K562 (cell line): ENCODE results near the gene PRCC. TPM values are rescaled to one million over a fixed set of nuclear protein-coding genes. Genes with fewer than 3 reads are reported as not detected.
A peak's percentile ranks its signal among the peaks of the same experiment; 100 is the strongest.

Experiments
- CBFA2T2 ChIP-seq: fragments of 450-650 bp; conservative IDR thresholded peaks from 2 replicates; pipeline ENCODE4 v1.6.1; 2017; ENCODE audit warnings: mild to moderate bottlenecking
- ELF4 ChIP-seq: fragments of 450-650 bp; formaldehyde crosslinking; IDR thresholded peaks from 2 replicates; pipeline ENCODE4 v1.4.0; 2022; ENCODE audit warnings: missing genetic modification characterization
- EP400 ChIP-seq: fragments of 450-650 bp; IDR thresholded peaks from 2 replicates; pipeline ENCODE4 v1.6.1; 2017; ENCODE audit warnings: antibody characterized with exemption, mild to moderate bottlenecking, moderate library complexity
- ETS2 ChIP-seq: IDR thresholded peaks from 2 replicates; pipeline ENCODE4 v1.6.1; 2016; ENCODE audit warnings: borderline replicate concordance, missing genetic modification characterization, mild to moderate bottlenecking, moderate library complexity, missing compliant biosample characterization; ENCODE audit not compliant: poor library complexity, severe bottlenecking
- MEF2A ChIP-seq: IDR thresholded peaks from 2 replicates; pipeline ENCODE4 v1.6.1; 2011; ENCODE audit warnings: low read depth, mild to moderate bottlenecking, low read length, moderate library complexity; ENCODE audit not compliant: control insufficient read depth
- MEIS2 ChIP-seq: fragments of 450-650 bp; IDR thresholded peaks from 2 replicates; pipeline ENCODE4 v1.6.1; 2014; ENCODE audit warnings: mild to moderate bottlenecking; ENCODE audit not compliant: partially characterized antibody
- NR2F6 ChIP-seq: fragments of 450-650 bp; formaldehyde crosslinking; IDR thresholded peaks from 2 replicates; pipeline ENCODE4 v1.4.0; 2020; ENCODE audit warnings: mild to moderate bottlenecking
- PTBP1 ChIP-seq: fragments of 200-400 bp; formaldehyde crosslinking; IDR thresholded peaks from 2 replicates; pipeline ENCODE4 v1.6.1; 2017; ENCODE audit warnings: low read depth, low read length
- SMARCE1 ChIP-seq: fragments of 450-650 bp; IDR thresholded peaks from 2 replicates; pipeline ENCODE4 v1.7.1; 2016; ENCODE audit warnings: mild to moderate bottlenecking
- ZNF3 ChIP-seq: fragments of 250-450 bp; sonication (Bioruptor Pico); IDR thresholded peaks from 2 replicates; pipeline ENCODE4 v1.5.0; 2021; ENCODE audit warnings: mild to moderate bottlenecking, moderate library complexity
- ZNF561 ChIP-seq: fragments of 450-650 bp; formaldehyde crosslinking; conservative IDR thresholded peaks from 2 replicates; pipeline ENCODE4 v1.4.0; 2020; ENCODE audit warnings: mild to moderate bottlenecking, moderate library complexity
- polyA plus RNA-seq, 8 experiments: library from polyadenylated mRNA; depleted of rRNA in 4 of 8; stranded (reverse) in 5 of 8; unstranded in 3 of 8; fragments of >200 nt; fragmentation: Nextera tagmentation in 2 of 8; fragmentation: Illumina TruSeq in 1 of 8; extraction: Ambion mirVana in 2 of 8; extraction: Trizol in 1 of 8; gene quantifications; 2 replicates each; pipeline versions ENCODE4 v1.2.1 to v1.2.3, GENCODE V29; 2011 to 2014; ENCODE audit warnings: inconsistent platforms in 1 of 8, missing spikeins in 1 of 8
- total RNA-seq, 7 experiments: library from RNA; depleted of rRNA in 6 of 7; stranded (reverse); fragments of >200 nt in 6 of 7; fragmentation: Illumina TruSeq in 2 of 7; extraction: Trizol in 2 of 7; gene quantifications; 2 replicates each; pipeline versions ENCODE4 v1.2.1 to v1.2.3, GENCODE V29; 2011 to 2021; ENCODE audit warnings: low replicate concordance in 1 of 7
- TF ChIP-seq, protein P1 (sequence below): sonication (generic); formaldehyde crosslinking; IDR thresholded peaks from 2 replicates; pipeline ENCODE4 v1.8.1; 2023; ENCODE audit warnings: mild to moderate bottlenecking, missing genetic modification reagents
- TF ChIP-seq, protein P2 (sequence below): fragments of 250-450 bp; sonication (Bioruptor Pico); IDR thresholded peaks from 2 replicates; pipeline ENCODE4 v1.4.0; 2020; ENCODE audit warnings: mild to moderate bottlenecking, moderate library complexity
- TF ChIP-seq, protein P3 (sequence below): fragments of 450-650 bp; IDR thresholded peaks from 2 replicates; pipeline ENCODE4 v1.6.1; 2016; ENCODE audit warnings: mild to moderate bottlenecking
- TF ChIP-seq, protein P4 (sequence below): sonication (generic); formaldehyde crosslinking; IDR thresholded peaks from 2 replicates; pipeline ENCODE4 v1.8.0; 2023; ENCODE audit warnings: mild to moderate bottlenecking, missing genetic modification reagents
- TF ChIP-seq, protein P5 (sequence below): fragments of 450-650 bp; IDR thresholded peaks from 2 replicates; pipeline ENCODE4 v1.6.1; 2016; ENCODE audit warnings: antibody characterized with exemption
- TF ChIP-seq, protein P6 (sequence below): fragments of 250-450 bp; sonication (Bioruptor Pico); IDR thresholded peaks from 2 replicates; pipeline ENCODE4 v1.9.0; 2021; ENCODE audit warnings: mild to moderate bottlenecking, inconsistent platforms

Gene PRCC
- total and polyA plus RNA-seq, 9 of the 15 experiments (the other 6 are each of a cell fraction or from before 2014, with no cell fraction given) = 23.9 to 201 (median 41.1) TPM

DNA sequence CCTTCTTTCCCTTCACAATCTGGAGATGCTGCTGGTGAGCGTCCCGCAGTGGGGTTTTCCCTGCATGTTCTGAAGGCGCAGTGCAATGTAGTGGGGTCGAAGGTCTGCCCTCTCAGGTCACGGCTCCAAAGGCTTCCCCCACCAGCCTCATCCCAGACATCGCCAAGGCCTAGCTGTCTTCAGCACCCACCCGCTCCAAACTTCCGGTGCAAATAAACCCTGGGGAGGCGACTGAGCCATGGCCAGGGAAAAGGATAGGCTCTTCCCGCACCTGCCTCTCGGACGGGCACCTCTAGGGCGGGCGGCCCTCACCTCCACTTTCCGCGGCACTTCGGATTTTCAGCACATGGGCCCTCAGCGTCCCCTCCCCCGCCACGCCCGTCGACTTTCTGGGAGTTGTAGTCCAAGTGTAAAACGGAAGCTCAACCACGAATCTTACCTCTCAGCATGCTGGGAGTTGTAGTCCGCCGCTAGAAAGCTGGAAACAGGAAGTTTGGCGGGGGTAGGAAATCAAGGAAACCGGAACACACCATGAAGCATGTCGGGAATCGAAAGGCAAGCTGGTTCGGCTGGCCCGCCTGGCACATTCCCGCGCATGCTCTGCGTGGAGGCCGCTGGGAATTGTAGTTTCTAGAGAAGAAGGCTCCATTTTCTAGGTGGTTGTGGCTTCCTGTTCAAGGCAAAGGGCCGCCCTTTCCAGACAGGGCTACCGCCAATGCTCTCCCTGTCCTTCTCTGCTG, 26.4 kb upstream of the PRCC start, which contains the start of gene MRPL24 (continued):
- TF ChIP-seq, protein P1, sequence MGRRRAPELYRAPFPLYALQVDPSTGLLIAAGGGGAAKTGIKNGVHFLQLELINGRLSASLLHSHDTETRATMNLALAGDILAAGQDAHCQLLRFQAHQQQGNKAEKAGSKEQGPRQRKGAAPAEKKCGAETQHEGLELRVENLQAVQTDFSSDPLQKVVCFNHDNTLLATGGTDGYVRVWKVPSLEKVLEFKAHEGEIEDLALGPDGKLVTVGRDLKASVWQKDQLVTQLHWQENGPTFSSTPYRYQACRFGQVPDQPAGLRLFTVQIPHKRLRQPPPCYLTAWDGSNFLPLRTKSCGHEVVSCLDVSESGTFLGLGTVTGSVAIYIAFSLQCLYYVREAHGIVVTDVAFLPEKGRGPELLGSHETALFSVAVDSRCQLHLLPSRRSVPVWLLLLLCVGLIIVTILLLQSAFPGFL = no peak
- TF ChIP-seq, protein P2, sequence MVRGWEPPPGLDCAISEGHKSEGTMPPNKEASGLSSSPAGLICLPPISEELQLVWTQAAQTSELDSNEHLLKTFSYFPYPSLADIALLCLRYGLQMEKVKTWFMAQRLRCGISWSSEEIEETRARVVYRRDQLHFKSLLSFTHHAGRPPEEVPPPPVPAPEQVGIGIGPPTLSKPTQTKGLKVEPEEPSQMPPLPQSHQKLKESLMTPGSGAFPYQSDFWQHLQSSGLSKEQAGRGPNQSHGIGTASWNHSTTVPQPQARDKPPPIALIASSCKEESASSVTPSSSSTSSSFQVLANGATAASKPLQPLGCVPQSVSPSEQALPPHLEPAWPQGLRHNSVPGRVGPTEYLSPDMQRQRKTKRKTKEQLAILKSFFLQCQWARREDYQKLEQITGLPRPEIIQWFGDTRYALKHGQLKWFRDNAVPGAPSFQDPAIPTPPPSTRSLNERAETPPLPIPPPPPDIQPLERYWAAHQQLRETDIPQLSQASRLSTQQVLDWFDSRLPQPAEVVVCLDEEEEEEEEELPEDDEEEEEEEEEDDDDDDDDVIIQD (CRISPR knock-in tag) = no peak
- TF ChIP-seq EP400 = peak; percentile 98
- no peak for TF ChIP-seq MEF2A
- no peak for TF ChIP-seq ZNF561 (CRISPR knock-in tag)
- TF ChIP-seq, protein P3, sequence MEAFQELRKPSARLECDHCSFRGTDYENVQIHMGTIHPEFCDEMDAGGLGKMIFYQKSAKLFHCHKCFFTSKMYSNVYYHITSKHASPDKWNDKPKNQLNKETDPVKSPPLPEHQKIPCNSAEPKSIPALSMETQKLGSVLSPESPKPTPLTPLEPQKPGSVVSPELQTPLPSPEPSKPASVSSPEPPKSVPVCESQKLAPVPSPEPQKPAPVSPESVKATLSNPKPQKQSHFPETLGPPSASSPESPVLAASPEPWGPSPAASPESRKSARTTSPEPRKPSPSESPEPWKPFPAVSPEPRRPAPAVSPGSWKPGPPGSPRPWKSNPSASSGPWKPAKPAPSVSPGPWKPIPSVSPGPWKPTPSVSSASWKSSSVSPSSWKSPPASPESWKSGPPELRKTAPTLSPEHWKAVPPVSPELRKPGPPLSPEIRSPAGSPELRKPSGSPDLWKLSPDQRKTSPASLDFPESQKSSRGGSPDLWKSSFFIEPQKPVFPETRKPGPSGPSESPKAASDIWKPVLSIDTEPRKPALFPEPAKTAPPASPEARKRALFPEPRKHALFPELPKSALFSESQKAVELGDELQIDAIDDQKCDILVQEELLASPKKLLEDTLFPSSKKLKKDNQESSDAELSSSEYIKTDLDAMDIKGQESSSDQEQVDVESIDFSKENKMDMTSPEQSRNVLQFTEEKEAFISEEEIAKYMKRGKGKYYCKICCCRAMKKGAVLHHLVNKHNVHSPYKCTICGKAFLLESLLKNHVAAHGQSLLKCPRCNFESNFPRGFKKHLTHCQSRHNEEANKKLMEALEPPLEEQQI = no peak
- TF ChIP-seq, protein P4, sequence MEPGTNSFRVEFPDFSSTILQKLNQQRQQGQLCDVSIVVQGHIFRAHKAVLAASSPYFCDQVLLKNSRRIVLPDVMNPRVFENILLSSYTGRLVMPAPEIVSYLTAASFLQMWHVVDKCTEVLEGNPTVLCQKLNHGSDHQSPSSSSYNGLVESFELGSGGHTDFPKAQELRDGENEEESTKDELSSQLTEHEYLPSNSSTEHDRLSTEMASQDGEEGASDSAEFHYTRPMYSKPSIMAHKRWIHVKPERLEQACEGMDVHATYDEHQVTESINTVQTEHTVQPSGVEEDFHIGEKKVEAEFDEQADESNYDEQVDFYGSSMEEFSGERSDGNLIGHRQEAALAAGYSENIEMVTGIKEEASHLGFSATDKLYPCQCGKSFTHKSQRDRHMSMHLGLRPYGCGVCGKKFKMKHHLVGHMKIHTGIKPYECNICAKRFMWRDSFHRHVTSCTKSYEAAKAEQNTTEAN = no peak
- peak; percentile 94 for TF ChIP-seq ELF4 (CRISPR knock-in tag)
- no peak for TF ChIP-seq ZNF3 (CRISPR knock-in tag)
- 0 out of 2 replicates have a peak, but pooled peaks have one; percentile 4 for TF ChIP-seq NR2F6
- TF ChIP-seq CBFA2T2 = no peak
- no peak for TF ChIP-seq PTBP1
- TF ChIP-seq MEIS2 = peak; percentile 89
- TF ChIP-seq SMARCE1 = no peak
- no peak for TF ChIP-seq ETS2 (tag)
- TF ChIP-seq, protein P5, sequence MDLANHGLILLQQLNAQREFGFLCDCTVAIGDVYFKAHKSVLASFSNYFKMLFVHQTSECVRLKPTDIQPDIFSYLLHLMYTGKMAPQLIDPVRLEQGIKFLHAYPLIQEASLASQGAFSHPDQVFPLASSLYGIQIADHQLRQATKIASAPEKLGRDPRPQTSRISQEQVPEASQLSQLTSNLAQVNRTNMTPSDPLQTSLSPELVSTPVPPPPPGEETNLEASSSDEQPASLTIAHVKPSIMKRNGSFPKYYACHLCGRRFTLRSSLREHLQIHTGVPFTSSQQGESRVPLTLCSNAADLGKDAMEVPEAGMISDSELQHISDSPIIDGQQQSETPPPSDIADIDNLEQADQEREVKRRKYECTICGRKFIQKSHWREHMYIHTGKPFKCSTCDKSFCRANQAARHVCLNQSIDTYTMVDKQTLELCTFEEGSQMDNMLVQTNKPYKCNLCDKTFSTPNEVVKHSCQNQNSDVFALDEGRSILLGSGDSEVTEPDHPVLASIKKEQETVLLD = peak; percentile 95
- TF ChIP-seq, protein P6, sequence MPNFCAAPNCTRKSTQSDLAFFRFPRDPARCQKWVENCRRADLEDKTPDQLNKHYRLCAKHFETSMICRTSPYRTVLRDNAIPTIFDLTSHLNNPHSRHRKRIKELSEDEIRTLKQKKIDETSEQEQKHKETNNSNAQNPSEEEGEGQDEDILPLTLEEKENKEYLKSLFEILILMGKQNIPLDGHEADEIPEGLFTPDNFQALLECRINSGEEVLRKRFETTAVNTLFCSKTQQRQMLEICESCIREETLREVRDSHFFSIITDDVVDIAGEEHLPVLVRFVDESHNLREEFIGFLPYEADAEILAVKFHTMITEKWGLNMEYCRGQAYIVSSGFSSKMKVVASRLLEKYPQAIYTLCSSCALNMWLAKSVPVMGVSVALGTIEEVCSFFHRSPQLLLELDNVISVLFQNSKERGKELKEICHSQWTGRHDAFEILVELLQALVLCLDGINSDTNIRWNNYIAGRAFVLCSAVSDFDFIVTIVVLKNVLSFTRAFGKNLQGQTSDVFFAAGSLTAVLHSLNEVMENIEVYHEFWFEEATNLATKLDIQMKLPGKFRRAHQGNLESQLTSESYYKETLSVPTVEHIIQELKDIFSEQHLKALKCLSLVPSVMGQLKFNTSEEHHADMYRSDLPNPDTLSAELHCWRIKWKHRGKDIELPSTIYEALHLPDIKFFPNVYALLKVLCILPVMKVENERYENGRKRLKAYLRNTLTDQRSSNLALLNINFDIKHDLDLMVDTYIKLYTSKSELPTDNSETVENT (CRISPR knock-in tag) = peak; percentile 3; the same call in 1 of the 2 replicates
